ENCODE data around the gene CAPN11. TPM values are rescaled to one million over a fixed set of nuclear protein-coding genes. Genes with fewer than 3 reads are reported as not detected.
"Not testable (repeated sequence)": the region's sequence is repeated elsewhere in the genome, so short reads cannot be mapped to it uniquely, and the experiment has no call there.

Gene CAPN11
- total RNA-seq, 1 donor from 2014 or later = not detected

- FAIRE-seq (no peak), DNase-seq (ENCODE audit: low spot score in 2 of 2) (no peak)
These were observed 20.5 kb downstream of the CAPN11 start for GRCh38 chr6:44179072-44179536.

GRCh38 chr6:44179648-44180047 lies 21.0 kb downstream of the CAPN11 start:
- no peak for DNase-seq (ENCODE audit: low spot score in 2 of 2)
- no peak for FAIRE-seq

- FAIRE-seq (no peak), DNase-seq (ENCODE audit: low spot score in 2 of 2) (no peak)
These were observed 21.8 kb downstream of the CAPN11 start for GRCh38 chr6:44180406-44180805.

- no peak for DNase-seq (ENCODE audit: low spot score in 2 of 2)
- no peak for FAIRE-seq
These were observed 22.3 kb downstream of the CAPN11 start for GRCh38 chr6:44180886-44181285.

GRCh38 chr6:44181784-44182183 lies 23.2 kb downstream of the CAPN11 start:
- DNase-seq (ENCODE audit: low spot score in 2 of 2); FAIRE-seq: not testable (repeated sequence)

- DNase-seq (ENCODE audit: low spot score in 2 of 2) = no peak
- no peak for FAIRE-seq
These were observed 24.3 kb downstream of the CAPN11 start for GRCh38 chr6:44182911-44183390.

GRCh38 chr6:44183783-44184182 lies 25.2 kb downstream of the CAPN11 start:
- FAIRE-seq = no peak
- no peak for DNase-seq (ENCODE audit: low spot score in 2 of 2)

- DNase-seq (ENCODE audit: low spot score in 2 of 2); FAIRE-seq: not testable (repeated sequence)
These were observed 26.7 kb downstream of the CAPN11 start for GRCh38 chr6:44185356-44185755.

- DNase-seq (ENCODE audit: low spot score in 2 of 2) = no peak
- FAIRE-seq = no peak
These were observed 27.5 kb downstream of the CAPN11 start for GRCh38 chr6:44185953-44186634.

- DNase-seq (ENCODE audit: low spot score in 2 of 2) (no peak), FAIRE-seq (no peak)
These were observed 28.0 kb downstream of the CAPN11 start for GRCh38 chr6:44186635-44187025.

GRCh38 chr6:44188819-44189218 lies 30.2 kb downstream of the CAPN11 start:
- FAIRE-seq = no peak
- DNase-seq (ENCODE audit: low spot score in 2 of 2) = no peak

GRCh38 chr6:44189257-44189656 lies 30.6 kb downstream of the CAPN11 start:
- no peak for DNase-seq (ENCODE audit: low spot score in 2 of 2)
- FAIRE-seq = no peak

- DNase-seq (ENCODE audit: low spot score in 2 of 2) (no peak), FAIRE-seq (no peak)
These were observed 32.1 kb downstream of the CAPN11 start for GRCh38 chr6:44190715-44191114.

GRCh38 chr6:44192428-44193041 lies 33.9 kb downstream of the CAPN11 start:
- FAIRE-seq = no peak

GRCh38 chr6:44193307-44193910 lies 34.8 kb downstream of the CAPN11 start:
- DNase-seq (ENCODE audit: low spot score in 2 of 2) (no peak), FAIRE-seq (no peak)

More at GRCh38 chr6:44192428-44193041, 33.9 kb downstream of the CAPN11 start:
- no peak for DNase-seq (ENCODE audit: low spot score in 2 of 2)

- DNase-seq (ENCODE audit: low spot score in 2 of 2) (no peak), FAIRE-seq (no peak)
These were observed 35.7 kb downstream of the CAPN11 start for GRCh38 chr6:44194326-44194725.

GRCh38 chr6:44196351-44196750 lies 37.7 kb downstream of the CAPN11 start:
- not testable (repeated sequence) for FAIRE-seq; DNase-seq (ENCODE audit: low spot score in 2 of 2)

GRCh38 chr6:44198684-44199083 lies 40.1 kb downstream of the CAPN11 start:
- no peak for DNase-seq (ENCODE audit: low spot score in 2 of 2)
- FAIRE-seq = no peak

- DNase-seq (ENCODE audit: low spot score in 2 of 2) (no peak), FAIRE-seq (no peak)
These were observed 41.3 kb downstream of the CAPN11 start for GRCh38 chr6:44199883-44200282.

- FAIRE-seq (no peak), DNase-seq (ENCODE audit: low spot score in 2 of 2) (no peak)
These were observed 42.6 kb downstream of the CAPN11 start for GRCh38 chr6:44201200-44201599.

GRCh38 chr6:44201638-44202303 lies 43.2 kb downstream of the CAPN11 start:
- DNase-seq (ENCODE audit: low spot score in 2 of 2) (no peak), FAIRE-seq (no peak)

All from frontal cortex (tissue), 4 donors.